DND-41 (cell line): Measurements from ENCODE around the gene MRTFA.

Experiments used
- ATAC-seq: fragments of 200-7000 bp; cut with Tn5 transposase; 3 replicates; pipeline ENCODE4 v1.9.1; 2021; ENCODE audit warnings: low read depth; ENCODE audit not compliant: insufficient read depth
- DNase-seq: peaks from one replicate; pipeline ENCODE4 v3.0.0-alpha.2; 2020
- H2AFZ ChIP-seq: 2 replicates; pipeline ENCODE4 v1.6.0; 2012; ENCODE audit warnings: low read depth, low read length
- H3K27ac ChIP-seq: 2 replicates; pipeline ENCODE4 v1.5.1; 2012; ENCODE audit warnings: low read length, inconsistent platforms
- H3K27me3 ChIP-seq: fragments of 200-600 bp; sonication (generic); 2 replicates; pipeline ENCODE4 v1.6.0; 2012; ENCODE audit warnings: low read length, mild to moderate bottlenecking, inconsistent platforms; ENCODE audit not compliant: insufficient read depth, poor library complexity
- H3K36me3 ChIP-seq: 2 replicates; pipeline ENCODE4 v1.5.1; 2012; ENCODE audit warnings: low read length, inconsistent platforms; ENCODE audit not compliant: insufficient read depth
- H3K4me1 ChIP-seq: 2 replicates; pipeline ENCODE4 v1.5.1; 2012; ENCODE audit warnings: mild to moderate bottlenecking, low read length; ENCODE audit not compliant: insufficient read depth
- H3K4me2 ChIP-seq: 2 replicates; pipeline ENCODE4 v1.6.0; 2012; ENCODE audit warnings: mild to moderate bottlenecking, moderate library complexity, low read length, inconsistent platforms; ENCODE audit not compliant: insufficient read depth
- H3K4me3 ChIP-seq, 2 experiments: fragments of 200-600 bp in 1 of 2; shearing (Covaris generic) in 1 of 2; 2 replicates each; pipeline ENCODE4 v1.5.1; 2012 to 2016; ENCODE audit warnings: inconsistent platforms in 2 of 2, low read length in 2 of 2, mild to moderate bottlenecking in 2 of 2, low read depth in 1 of 2, moderate library complexity in 1 of 2
- H3K79me2 ChIP-seq: 2 replicates; pipeline ENCODE4 v1.6.0; 2012; ENCODE audit warnings: low read length, inconsistent platforms; ENCODE audit not compliant: insufficient read depth
- H3K9ac ChIP-seq: 2 replicates; pipeline ENCODE4 v1.6.0; 2012; ENCODE audit warnings: low read depth, mild to moderate bottlenecking, inconsistent platforms, low read length, moderate library complexity
- H3K9me3 ChIP-seq: 2 replicates; pipeline ENCODE4 v1.5.1; 2012; ENCODE audit warnings: low read length, moderate library complexity, mild to moderate bottlenecking, inconsistent platforms; ENCODE audit not compliant: insufficient read depth, severe bottlenecking
- H4K20me1 ChIP-seq: 2 replicates; pipeline ENCODE4 v1.6.0; 2012; ENCODE audit warnings: low read length; ENCODE audit not compliant: insufficient read depth
- CTCF ChIP-seq: IDR thresholded peaks from 2 replicates; pipeline ENCODE4 v1.5.1; 2012; ENCODE audit warnings: borderline replicate concordance, low read length, moderate library complexity, mild to moderate bottlenecking; ENCODE audit not compliant: poor library complexity, severe bottlenecking; ENCODE audit errors: extremely low read depth
- EZH2 ChIP-seq: IDR thresholded peaks from 3 replicates; pipeline ENCODE4 v1.6.1; 2012; ENCODE audit warnings: borderline replicate concordance, low read depth, mild to moderate bottlenecking, moderate library complexity, low read length, inconsistent platforms; ENCODE audit not compliant: severe bottlenecking

Gene MRTFA

GRCh38 chr22:40522141-40522540, 114.4 kb downstream of the MRTFA start:
- Histone ChIP-seq H4K20me1 (no peaks in the 10 kb centered on the region; the same call in 1 of the 2 replicates), H3K9me3 (no peaks in the 10 kb centered on the region), H3K27ac (no peak overlapping the region), H3K79me2 (peaks cover 22% of the 10 kb centered on the region), H3K9ac (no peak overlapping the region), H3K4me1 (no peaks in the 10 kb centered on the region), H3K4me2 (no peak overlapping the region), H3K27me3 (no peaks in the 10 kb centered on the region), H3K4me3 (no peak overlapping the region), H3K36me3 (0 out of 2 replicates have a peak, but pooled peaks cover 6% of the 10 kb centered on the region), H2AFZ (no peak overlapping the region)
- TF ChIP-seq EZH2: no peak
- no peak for ATAC-seq
- no peak for DNase-seq

GRCh38 chr22:40521046-40521445, 115.5 kb downstream of the MRTFA start:
- no peak overlapping the region for H3K4me3 ChIP-seq
- H4K20me1 ChIP-seq: no peaks in the 10 kb centered on the region; the same call in 1 of the 2 replicates
- no peaks in the 10 kb centered on the region for H3K27me3 ChIP-seq
- no peak overlapping the region for H3K9ac ChIP-seq
- no peak overlapping the region for H2AFZ ChIP-seq
- peaks cover 22% of the 10 kb centered on the region for H3K79me2 ChIP-seq
- DNase-seq (no peak), ATAC-seq (no peak)
- no peak overlapping the region for H3K4me2 ChIP-seq
- no peaks in the 10 kb centered on the region for H3K9me3 ChIP-seq
- H3K36me3 ChIP-seq: 0 out of 2 replicates have a peak, but pooled peaks cover 6% of the 10 kb centered on the region
- TF ChIP-seq EZH2: no peak
- TF ChIP-seq CTCF: no peak
- no peaks in the 10 kb centered on the region for H3K4me1 ChIP-seq
- H3K27ac ChIP-seq: no peak overlapping the region

- H3K4me2 ChIP-seq: no peak overlapping the region
- 0 out of 2 replicates have a peak, but pooled peaks cover 6% of the 10 kb centered on the region for H3K36me3 ChIP-seq
- H3K79me2 ChIP-seq: peaks cover 22% of the 10 kb centered on the region
- H3K27ac ChIP-seq: no peak overlapping the region
- H3K4me3 ChIP-seq: no peak overlapping the region
- no peak overlapping the region for H2AFZ ChIP-seq
- TF ChIP-seq CTCF: no peak
- no peak for TF ChIP-seq EZH2
- no peaks in the 10 kb centered on the region; the same call in 1 of the 2 replicates for H4K20me1 ChIP-seq
- ATAC-seq (no peak), DNase-seq (no peak)
- H3K9me3 ChIP-seq: no peaks in the 10 kb centered on the region
- H3K27me3 ChIP-seq: no peaks in the 10 kb centered on the region
- H3K9ac ChIP-seq: no peak overlapping the region
- H3K4me1 ChIP-seq: no peaks in the 10 kb centered on the region
Measured at GRCh38 chr22:40520562-40520961, 116.0 kb downstream of the MRTFA start.

- no peak for ATAC-seq
- no peak for TF ChIP-seq EZH2
- no peak for TF ChIP-seq CTCF
- Histone ChIP-seq H3K36me3 (0 out of 2 replicates have a peak, but pooled peaks cover 6% of the 10 kb centered on the region), H3K27me3 (no peaks in the 10 kb centered on the region), H3K27ac (no peak overlapping the region), H3K4me3 (no peak overlapping the region), H3K4me1 (no peaks in the 10 kb centered on the region), H2AFZ (no peak overlapping the region), H3K9ac (no peak overlapping the region), H3K9me3 (no peaks in the 10 kb centered on the region), H3K79me2 (peaks cover 22% of the 10 kb centered on the region), H4K20me1 (no peaks in the 10 kb centered on the region; the same call in 1 of the 2 replicates), H3K4me2 (no peak overlapping the region)
- no peak for DNase-seq
Measured at GRCh38 chr22:40519948-40520331, 116.6 kb downstream of the MRTFA start.
